CD4-positive, alpha-beta T cell treated with Interleukin-2 at 100 ng/mL for 4 hours (primary cell): ENCODE measurements around the gene PCDH9.
"Not testable (repeated sequence)": the region's sequence is repeated elsewhere in the genome, so short reads cannot be mapped to it uniquely, and the experiment has no call there.

ENCODE experiments used
- DNase-seq: peaks from one replicate; pipeline ENCODE4 v3.0.0-alpha.2; 2020; ENCODE audit warnings: low spot score

PCDH9 gene

GRCh38 chr13:66265371-66265770 is 964.8 kb downstream of the PCDH9 start:
- DNase-seq = no peak

GRCh38 chr13:66264971-66265370 is 965.2 kb downstream of the PCDH9 start:
- DNase-seq = no peak

- DNase-seq = no peak
Observed at GRCh38 chr13:66262330-66262729, 967.8 kb downstream of the PCDH9 start.

- not testable (repeated sequence) for DNase-seq
Observed at GRCh38 chr13:66259426-66259825, 970.7 kb downstream of the PCDH9 start.
